NCI-H460 (cell line): ENCODE results near the gene ZFP1. TPM values are rescaled to one million over a fixed set of nuclear protein-coding genes. Genes with fewer than 3 reads are reported as not detected.

Source experiments
- DNase-seq: peaks from one replicate; pipeline ENCODE4 v3.0.0-alpha.2; 2016; ENCODE audit warnings: low read depth; ENCODE audit errors: extremely low read depth
- polyA plus RNA-seq: library from polyadenylated mRNA; depleted of rRNA; stranded (reverse); fragments of >200 nt; gene quantifications from 2 replicates; pipeline ENCODE4 v1.2.3, GENCODE V29; 2014; cell fraction: nucleus; rRNA removed
- total RNA-seq: library from RNA; depleted of rRNA; stranded (reverse); fragments of >200 nt; shearing (Covaris generic); gene quantifications from 2 replicates; pipeline ENCODE4 v1.2.3, GENCODE V29; 2014; rRNA removed

The ZFP1 gene
- 17.4 and 18.5 TPM in 2 replicates for total RNA-seq
- polyA plus RNA-seq: 5.7 and 8.7 TPM in 2 replicates

DNA sequence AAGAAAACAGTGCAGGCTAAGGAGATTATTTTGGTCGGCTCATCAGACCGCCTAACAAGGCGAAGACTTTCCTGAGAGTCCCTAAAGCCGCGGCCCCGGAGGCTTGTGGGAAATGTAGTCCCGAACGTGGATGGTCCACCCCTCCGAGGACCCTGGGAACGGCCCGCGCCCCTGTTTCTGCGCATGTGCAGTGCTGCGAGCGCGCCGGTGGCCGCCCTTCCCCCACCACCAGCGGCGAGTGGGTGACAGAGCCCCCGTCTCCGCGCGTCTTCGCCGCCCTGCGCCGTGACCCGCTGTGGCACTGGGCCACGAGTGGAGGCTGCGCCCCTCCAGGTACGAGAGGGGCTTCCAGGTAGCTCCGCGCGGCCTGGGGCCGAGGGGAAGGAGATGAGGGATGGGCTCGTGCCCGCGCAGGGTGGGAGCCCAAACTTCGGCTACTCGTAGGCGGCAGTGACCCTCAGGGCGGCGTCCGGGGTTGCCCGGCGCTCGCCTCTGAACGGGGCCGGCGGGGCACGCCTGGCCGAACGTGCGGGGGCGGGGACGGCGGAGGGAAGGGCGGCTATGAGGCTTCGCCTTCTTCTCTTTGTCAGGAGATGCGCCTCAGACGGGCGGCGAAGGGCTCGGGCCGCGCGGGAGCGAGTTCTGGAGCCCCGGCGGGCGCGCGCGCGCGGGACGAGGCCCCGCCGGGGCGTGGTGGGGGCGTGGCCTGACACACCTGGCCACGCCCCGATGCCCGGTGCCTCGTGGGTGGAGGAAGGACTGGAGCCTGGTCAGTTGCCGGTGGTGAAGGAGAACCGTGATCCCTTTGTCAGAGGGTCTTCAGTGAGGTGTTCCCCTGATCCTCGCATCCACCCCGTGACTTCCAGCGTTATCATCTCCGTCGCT, at the start of gene ZFP1:
ZFP1 (plus strand) TSS at position 214 of the 885 bp plus-strand sequence. CDS start 4,428 bp downstream, outside the sequence.
- peak; percentile 93 for DNase-seq

DNA sequence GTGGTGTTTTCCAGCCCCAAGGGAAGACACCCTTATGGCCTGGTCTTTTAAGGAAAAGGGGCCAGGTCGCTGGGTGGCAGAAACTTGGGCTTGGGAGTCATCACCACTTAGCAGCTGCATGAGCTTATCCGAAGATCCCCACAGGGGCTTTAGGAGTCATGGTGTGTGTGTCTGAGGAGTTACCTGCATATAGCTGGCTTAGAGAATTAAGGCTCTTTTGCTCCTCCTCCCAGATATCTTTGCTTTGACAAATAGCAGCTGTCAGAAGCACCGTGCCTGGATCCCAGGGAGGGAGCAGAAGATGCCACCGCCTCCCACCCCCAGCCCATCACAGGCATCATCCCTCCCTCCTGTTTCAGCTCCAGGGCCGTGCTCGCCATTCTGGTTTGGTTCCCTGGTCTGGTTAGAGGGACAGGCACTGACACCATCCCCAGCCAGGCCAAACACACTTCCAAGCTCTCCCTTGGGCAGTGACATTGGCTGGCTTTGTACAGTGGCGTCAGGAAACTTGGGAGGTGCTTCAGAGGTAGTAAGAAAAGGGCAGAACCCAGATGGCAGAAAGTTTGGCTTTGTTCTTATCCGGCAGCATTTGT, 49.2 kb upstream of the ZFP1 start:
- no peak for DNase-seq

DNA sequence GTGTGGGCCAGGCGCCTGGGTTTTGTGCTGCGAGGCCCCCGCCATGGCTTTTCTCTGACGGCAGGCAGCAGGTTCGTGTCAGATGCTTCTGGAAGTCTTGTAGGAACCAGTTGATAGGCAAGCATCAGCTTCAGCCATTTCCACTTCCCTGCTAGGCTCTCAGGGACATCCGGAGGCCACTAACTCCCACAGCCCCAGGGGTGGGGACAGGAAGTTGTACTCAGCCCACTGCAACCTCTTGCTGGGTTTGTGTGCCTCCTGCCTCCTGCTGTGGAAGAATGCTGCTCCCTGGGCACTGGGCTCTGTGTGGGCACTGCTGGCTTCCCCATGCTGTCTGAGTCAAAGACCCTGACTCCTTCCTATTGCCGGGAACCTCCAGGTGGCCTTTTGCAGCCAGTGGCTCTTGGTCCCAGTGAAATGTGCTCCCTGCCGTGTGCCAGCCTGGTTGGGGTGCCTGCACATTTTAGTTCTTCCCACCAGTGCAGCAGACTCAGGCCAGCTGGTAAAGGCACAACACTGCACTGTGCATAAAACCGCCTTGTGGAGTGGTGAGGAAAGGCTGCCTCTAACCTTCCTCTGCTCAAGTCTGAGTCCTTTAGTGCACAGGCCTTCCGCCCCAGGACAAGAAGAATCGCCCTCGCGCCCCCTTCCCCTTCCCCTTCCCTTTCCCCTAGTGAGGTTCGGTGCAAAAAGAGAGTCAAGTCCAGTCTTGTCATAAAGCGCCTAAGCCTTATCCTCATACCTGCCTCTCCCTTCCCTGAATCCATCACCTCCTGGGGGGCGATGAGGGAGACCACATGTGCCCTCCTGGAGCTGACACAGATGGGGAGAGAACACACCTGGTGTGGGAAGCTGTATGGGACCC, 48.4 kb upstream of the ZFP1 start:
- no peak for DNase-seq

DNA sequence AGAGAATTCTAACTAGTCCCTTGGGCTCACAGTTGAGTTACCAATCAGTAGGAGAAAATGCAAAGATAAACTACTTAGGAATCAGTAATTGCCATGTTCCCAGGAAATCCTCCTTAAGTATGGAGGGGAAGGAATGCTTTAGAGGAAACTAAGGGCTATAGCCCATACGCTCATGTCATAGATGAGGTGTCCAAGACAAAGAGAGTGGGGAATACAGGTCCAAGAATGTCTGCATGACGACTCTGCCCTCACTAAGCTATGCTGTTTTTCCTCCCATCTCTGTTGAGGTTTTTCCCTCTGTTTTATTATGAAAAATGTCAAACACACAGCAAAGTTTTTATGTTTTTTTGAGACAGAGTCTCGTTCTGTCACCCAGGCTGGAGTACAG, 47.7 kb upstream of the ZFP1 start:
- DNase-seq: no peak

DNA sequence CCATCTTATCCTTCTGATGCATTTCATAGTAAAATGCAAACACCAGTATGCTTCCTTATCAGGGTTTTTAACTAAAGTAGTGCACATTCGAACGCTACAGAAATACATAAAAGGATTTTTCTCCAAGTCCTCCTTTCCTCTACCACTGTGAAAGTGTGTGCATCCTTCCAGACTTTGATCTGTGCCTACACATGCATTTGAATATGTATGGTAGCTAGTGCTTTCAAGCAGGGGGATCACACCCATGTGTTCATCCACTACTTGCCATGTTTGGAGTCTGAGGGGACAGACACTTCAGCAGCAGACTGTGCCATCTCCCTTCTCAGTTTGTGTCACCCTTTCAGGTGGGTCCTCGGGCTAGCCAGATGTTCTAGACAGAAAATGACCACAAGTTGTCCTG, 46.7 kb upstream of the ZFP1 start:
- no peak for DNase-seq

DNA sequence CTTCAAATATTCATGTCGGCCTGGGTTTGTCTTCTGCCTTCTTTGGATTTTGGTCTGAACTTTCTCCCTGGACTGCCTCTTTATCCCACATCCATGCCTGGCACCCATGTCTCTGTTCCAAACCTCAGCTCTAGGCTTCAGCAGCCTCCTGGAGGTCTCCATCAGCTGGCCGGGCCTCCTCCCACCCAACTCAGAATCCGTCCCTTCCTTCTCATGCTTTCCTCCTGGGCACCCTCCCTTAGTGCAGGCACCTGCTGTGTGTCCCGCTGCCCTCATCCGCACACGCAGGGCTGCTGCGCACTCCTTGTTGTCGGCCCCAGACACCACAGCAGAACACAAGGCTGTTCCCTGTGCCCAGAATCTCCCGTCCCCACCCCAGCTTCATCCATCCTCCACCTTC, 45.7 kb upstream of the ZFP1 start:
- no peak for DNase-seq

DNA sequence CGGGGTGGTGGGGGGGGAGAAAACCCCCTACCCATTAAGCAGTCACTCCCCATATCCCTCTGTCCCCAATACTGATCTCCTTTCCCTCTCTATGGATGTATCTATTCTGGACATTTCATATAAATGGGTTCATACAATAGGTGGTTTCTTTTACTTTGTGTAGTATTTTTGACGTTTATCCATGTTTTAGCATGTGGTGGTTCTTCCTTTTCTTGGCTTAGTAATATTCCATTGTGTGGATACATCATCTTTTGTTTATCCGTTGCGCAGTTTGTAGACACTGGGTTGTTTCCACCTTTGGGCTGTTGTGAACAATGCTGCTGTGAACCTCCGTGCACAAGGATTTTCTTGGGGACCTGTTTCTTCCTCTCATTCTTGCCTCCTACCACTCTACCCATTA, 44.3 kb upstream of the ZFP1 start:
- no peak for DNase-seq

DNA sequence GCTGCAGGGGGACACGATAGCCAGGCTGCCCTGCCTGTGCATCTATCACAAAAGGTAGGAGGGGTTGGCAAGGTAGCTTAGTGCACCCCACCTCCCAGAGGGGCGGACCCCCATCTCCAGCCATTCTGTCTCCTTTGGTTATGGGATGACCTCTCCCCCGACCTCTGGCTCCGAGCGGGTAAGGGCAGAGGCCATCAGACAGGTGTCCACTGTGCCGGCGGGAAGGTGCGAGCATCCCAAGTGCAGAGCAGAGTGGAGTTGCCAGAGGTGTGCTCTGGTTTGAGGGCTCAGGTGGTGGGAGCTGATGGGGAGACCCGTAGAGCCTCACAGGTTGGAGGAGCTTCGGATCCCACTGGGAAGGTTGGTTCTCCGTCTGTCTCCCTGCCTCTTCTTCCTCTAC, 43.5 kb upstream of the ZFP1 start:
- DNase-seq: no peak

DNA sequence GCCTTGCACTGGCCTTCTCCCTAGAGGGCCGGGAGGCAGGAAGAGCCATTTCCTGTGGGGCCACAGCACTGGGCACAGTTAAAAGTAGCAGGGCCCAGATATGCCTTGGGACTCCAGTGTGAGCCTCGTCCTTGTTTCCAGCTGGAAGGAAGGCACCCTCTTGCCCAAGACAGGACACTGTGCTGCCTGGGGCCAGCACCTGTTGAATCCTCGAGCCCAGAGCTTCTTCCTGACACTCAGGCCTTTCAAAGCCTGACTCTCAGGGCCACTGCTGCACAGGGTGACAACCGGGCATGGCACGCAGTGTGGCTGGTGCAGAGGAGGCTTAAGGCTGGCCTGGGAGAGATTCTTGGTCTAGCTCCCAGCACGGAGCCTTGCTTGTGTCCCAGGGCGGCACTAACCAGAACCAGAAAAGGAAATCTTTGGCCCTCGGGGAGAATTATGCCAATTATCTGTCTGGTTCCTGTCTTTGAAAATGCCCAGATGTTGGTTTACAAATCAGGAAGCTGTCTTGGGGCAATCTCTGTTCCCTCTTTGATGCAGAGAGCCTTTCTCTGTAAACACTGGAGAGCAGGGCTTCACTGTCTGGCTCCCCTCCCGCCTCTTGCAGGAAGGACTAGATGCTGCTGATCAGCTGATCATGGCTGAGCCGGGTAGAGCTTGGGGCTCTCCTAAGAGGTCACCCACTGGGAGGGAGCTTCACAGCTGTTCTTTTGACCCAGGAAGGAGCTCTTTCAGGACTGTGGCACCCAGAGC, 42.8 kb upstream of the ZFP1 start:
- no peak for DNase-seq

DNA sequence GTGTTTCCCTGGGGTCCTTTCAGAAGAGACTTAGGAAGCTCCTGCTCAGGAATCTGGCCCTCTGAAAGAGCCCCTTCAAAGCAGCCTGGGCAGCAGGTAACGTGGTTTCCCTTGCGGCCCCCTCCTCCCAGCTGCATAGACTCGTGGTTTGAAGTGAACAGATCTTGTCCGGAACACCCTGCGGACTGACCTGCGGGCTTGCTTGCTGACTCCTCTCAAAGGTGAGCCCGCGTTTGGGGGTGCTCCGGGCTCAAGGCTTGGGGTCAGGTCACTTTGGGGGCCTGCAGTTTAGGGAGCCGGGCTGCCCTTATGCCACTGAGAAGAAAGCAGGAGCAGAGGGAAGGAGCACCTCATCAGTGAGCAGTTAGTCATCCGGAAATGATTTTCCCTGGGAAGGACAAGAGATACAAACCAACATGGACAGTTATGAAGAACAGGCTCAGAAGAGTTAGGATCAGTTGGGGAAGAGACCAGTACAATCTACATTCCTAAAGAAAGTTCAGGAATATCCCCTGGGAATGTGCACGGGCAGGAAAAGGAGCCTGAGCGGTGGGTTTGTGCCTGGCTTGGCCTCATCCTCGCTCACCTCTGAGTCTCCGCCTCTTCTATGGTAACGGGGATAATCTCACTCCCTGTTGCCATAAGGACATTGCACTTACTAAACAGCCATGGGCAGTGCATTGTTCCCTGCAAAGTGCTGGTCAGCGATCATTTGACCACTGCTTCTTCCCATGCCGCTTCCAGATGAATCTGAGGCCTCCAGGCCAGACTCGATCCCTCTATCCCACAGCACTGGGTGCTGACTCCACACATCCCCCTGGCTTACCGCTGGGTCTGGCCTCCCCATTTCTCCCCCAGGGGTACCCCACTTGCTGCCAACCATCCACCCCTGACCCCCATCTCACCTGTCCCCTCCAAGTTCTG, 41.7 kb upstream of the ZFP1 start:
- no peak for DNase-seq

DNA sequence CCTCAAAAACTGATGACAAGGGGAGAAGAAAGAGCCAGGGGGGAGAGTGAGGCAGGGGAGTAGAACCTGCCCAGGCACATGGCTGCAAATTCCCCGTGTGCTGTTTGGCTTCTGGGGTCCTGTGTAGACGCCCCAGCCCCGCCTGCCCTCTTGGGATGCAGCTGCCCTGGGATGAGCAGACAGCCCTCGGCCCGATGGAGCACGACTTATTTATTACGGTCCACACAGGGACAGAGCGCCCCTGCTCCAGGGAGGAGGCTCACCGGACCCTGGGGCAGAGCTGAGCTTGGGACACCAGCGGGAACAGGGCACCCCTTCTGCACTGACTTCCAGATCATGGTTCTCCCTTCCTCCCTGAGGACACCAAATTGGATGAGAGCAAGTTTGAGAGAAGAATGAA, 40.8 kb upstream of the ZFP1 start:
- no peak for DNase-seq

DNA sequence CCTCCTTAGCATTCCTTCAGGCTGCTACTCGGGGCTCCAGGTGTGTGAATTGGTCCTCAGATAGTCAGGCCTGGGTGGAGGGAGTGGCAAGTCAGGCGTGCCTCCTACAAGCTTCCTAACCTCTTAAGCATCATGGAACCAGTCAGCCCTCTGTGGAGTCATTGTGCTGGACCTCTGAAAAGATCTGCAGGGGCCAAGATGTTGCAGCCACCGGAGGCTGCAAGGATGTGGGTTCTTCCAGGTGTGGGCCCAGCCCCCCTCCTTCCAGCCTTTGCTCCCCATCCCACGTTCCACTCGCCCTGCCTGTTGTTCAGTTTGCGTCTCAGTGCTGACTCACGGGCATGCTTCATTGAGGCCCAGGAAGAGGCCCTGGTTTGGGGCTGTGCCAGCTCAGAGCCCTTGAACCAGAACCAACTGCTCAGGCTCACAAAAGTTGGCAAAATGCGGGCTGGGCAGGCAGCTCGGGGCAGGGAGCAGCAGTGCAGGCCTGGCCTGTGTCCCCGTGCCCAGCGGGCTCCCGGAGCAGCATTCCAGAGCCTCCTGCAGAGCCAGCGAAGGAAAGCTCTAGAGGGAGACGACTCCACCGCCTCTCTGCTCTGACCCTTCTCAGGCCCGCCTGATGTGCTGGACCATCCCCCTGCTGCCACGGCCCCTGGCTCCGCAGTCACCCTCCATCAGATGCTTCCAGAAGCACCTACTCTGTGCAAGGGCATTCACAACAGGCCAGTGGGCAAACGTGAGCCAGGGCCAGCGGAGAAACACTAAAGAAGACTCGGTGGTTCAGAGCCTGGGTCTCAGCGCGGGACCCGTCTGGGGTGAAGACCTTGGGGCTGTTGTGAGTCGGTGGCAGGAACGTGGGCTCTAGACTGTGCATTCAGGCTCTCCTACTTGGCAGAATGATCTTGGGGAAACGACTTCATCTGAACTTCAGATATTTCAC, 39.3 kb upstream of the ZFP1 start:
- DNase-seq: peak; percentile 60

DNA sequence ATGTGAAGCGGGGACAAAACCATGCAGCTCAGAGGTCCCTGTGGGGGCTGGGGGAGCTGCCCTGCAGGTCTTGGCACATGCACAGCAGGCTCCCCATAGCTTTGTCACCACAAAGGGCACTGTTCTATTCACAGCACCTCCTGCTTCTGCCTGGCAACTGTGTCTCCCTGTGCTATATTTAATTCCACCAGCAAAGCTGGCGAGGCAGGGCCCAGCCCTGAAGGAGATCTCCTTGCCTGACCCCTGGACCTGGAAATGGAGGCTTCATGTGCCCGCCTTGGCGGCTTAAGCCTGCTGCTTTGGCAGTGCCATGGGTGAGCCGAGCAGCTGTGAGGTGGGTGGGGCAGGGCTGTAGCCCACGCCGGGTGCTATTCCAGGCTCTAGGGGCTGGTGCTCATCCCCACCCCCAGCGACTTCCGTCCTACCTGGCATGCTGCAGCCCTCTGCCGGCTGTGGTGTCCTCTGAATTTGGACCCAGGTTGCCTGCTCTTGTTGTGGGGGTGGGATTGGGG, 38.5 kb upstream of the ZFP1 start:
- no peak for DNase-seq

DNA sequence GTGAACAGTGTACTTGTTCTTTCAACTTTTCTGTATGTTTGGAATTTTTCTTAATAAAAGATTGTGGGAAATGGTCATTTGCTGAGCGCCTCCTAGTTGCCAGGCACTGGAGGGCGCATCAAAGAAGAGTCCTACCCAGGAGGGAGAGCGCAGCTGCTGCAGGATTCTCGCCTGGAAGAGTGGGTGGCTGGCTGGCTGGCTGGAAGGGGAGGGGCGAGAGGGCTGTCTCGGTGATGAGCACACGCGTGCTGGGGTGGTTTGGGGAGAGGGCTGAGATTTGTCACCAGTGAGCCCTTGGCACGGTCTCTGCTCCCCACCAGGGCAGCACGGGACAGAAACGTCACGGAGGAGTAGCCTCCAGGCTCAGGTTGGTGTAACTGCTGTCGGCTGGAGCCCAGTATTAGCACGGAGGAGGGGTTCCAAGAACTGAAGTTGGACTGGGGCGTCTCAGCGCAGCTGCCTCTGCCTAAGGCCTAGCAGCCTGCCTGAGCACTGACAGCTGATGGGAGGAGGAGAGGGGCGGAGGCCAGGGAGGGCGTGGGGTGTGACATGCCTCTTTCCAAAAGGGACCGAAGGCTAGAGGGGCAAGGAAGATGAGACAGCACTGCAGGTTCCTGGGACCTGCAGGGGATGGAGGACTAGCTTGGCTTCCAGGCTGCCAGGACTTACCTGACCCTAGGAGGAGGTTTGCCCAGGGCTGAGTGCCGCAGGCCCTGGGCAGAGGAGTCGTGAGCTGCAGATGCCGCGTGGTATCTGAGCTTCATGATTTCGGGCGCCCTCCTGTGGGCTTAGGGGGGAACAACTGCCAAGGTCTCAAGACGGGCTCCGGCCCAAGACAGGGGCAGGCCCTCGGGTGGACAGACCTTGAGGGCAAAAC, 37.4 kb upstream of the ZFP1 start:
- peak; percentile 90 for DNase-seq

DNA sequence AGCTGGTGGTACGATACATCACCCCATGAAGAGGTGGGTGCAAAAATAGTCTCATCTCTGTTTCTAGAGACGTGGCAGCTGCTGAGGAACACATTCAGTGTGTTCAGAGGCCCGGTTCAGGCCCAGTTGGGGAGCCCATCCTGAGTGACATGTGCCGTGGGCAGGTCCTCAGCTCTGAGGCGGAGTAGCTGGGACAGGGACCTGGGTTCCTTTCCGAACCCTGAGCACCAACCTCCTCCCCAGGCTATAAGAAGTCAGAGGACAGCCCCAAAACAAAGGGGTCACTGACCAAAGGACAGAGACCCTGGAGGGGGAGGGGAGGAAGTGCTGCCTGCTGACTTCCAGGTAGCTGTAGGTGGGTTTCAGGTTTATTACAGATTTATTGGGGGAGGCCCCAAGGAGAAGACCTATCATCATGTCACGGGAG, 36.8 kb upstream of the ZFP1 start:
- no peak for DNase-seq

DNA sequence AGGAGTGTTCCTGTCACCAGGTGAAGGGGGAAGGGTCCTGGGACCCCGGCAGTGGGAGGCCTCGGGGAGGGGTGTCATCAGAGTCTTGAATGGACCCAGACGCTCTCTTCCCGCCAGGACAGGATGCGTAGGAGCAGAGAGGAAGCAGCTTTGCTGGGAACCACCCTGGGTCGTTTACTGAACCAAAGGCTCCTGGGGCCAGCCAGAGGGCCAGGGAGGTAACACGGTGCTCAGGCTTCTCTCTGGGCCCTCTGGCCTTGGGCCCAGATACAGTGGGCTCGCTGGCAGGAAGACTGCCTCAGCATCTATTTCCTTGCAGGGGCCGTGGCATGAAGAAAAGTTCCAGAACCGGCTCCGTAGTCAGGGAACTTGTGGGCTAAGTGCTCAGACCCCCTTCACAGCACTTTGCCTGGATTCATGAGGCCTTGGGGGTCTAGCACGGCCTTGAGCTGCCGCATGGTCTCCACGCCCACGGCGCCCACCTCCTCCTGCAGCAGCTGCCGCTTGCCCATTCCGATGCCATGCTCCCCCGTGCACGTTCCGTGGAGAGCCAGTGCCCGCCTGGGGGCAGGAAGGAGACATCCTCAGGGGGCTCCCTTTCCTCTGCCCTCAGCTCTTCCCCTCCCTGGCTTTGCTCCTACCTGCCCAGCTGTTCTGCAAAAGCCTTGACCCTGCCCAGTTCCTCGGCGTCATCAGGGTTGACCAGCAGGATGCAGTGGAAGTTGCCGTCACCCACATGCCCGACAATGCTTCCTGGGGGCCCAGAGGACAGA, 36.2 kb upstream of the ZFP1 start:
- no peak for DNase-seq
